Measurements from ENCODE around the gene FOXJ3. TPM values are rescaled to one million over a fixed set of nuclear protein-coding genes. Genes with fewer than 3 reads are reported as not detected.

The FOXJ3 gene
- total RNA-seq, 1 experiment from 2014 or later: 55.3 TPM

- DNase-seq (ENCODE audit: low read depth, low spot score) (no peak), ATAC-seq (no peak)
- intact Hi-C loops (cut with micrococcal nuclease; ENCODE audit: unreplicated experiment): no loop called here
- Histone ChIP-seq H3K9me3 (ENCODE audit: control insufficient read depth, insufficient read depth, low read depth, low read length) (no peaks in the 10 kb centered on the region; the same call in 1 of the 2 replicates), H3K4me1 (ENCODE audit: control insufficient read depth, insufficient read depth, low read length) (peaks cover 8% of the 10 kb centered on the region), H3K27ac (ENCODE audit: low read length) (0 out of 2 replicates have a peak overlapping the region, but pooled peaks have one; percentile 5), H3K4me3 (ENCODE audit: low read depth in 2 of 2, low read length in 2 of 2) (no peak overlapping the region), H3K36me3 (ENCODE audit: control insufficient read depth, insufficient read depth, low read length) (0 out of 2 replicates have a peak, but pooled peaks cover under 1% of the 10 kb centered on the region), H3K27me3 (ENCODE audit: control insufficient read depth, insufficient read depth, low read length) (no peaks in the 10 kb centered on the region)
- ChIA-PET CTCF (no interaction called here), POLR2A (interaction anchor here (1.2 kb wide), 1 partner anchor 203 kb away, joined by 4 read pairs; the partner anchor contains the start of gene CCDC30)
- BruUV-seq (replicated peaks): TSS peak; percentile 14
- in situ Hi-C loops (cut with HindIII; ENCODE audit: low pct_unique_long_range_greater_than_20kb, low sequenced_read_pairs): no loop called here
- TF ChIP-seq, protein P1, sequence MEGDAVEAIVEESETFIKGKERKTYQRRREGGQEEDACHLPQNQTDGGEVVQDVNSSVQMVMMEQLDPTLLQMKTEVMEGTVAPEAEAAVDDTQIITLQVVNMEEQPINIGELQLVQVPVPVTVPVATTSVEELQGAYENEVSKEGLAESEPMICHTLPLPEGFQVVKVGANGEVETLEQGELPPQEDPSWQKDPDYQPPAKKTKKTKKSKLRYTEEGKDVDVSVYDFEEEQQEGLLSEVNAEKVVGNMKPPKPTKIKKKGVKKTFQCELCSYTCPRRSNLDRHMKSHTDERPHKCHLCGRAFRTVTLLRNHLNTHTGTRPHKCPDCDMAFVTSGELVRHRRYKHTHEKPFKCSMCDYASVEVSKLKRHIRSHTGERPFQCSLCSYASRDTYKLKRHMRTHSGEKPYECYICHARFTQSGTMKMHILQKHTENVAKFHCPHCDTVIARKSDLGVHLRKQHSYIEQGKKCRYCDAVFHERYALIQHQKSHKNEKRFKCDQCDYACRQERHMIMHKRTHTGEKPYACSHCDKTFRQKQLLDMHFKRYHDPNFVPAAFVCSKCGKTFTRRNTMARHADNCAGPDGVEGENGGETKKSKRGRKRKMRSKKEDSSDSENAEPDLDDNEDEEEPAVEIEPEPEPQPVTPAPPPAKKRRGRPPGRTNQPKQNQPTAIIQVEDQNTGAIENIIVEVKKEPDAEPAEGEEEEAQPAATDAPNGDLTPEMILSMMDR (IDR thresholded peaks at IDR 0.05): no peak
- TF ChIP-seq TCF7L2 (IDR thresholded peaks at IDR 0.05; ENCODE audit: low read depth, low read length): no peak
- TF ChIP-seq SIN3A (IDR thresholded peaks at IDR 0.05; ENCODE audit: borderline replicate concordance, insufficient read depth, low read depth, low read length): no peak
- TF ChIP-seq POLR2AphosphoS5 (IDR thresholded peaks at IDR 0.05; ENCODE audit: low read depth, low read length): no peak
- TF ChIP-seq REST (IDR thresholded peaks at IDR 0.05; ENCODE audit: insufficient read depth in 1 of 2, low read depth in 2 of 2, low read length in 1 of 2): no peak
Measured at GRCh38 chr1:42259739-42260064, 75.3 kb downstream of the FOXJ3 start.

- no TSS peak for BruUV-seq (replicated peaks)
- Histone ChIP-seq H3K4me3 (ENCODE audit: low read depth in 2 of 2, low read length in 2 of 2) (no peak overlapping the region), H3K27ac (ENCODE audit: low read length) (0 out of 2 replicates have a peak overlapping the region, but pooled peaks have one; percentile 5), H3K9me3 (ENCODE audit: control insufficient read depth, insufficient read depth, low read depth, low read length) (no peaks in the 10 kb centered on the region; the same call in 1 of the 2 replicates), H3K36me3 (ENCODE audit: control insufficient read depth, insufficient read depth, low read length) (no peaks in the 10 kb centered on the region), H3K27me3 (ENCODE audit: control insufficient read depth, insufficient read depth, low read length) (no peaks in the 10 kb centered on the region), H3K4me1 (ENCODE audit: control insufficient read depth, insufficient read depth, low read length) (peaks cover 8% of the 10 kb centered on the region)
- no peak for DNase-seq (ENCODE audit: low read depth, low spot score)
- intact Hi-C loops (cut with micrococcal nuclease; ENCODE audit: unreplicated experiment) (no loop called here), in situ Hi-C loops (cut with HindIII; ENCODE audit: low pct_unique_long_range_greater_than_20kb, low sequenced_read_pairs) (no loop called here)
- ChIA-PET CTCF (no interaction called here), POLR2A (interaction anchor here (1.2 kb wide), 1 partner anchor 204 kb away, joined by 4 read pairs; the partner anchor contains the start of gene CCDC30)
- TF ChIP-seq SIN3A (IDR thresholded peaks at IDR 0.05; ENCODE audit: borderline replicate concordance, insufficient read depth, low read depth, low read length) (no peak), REST (IDR thresholded peaks at IDR 0.05; ENCODE audit: insufficient read depth in 1 of 2, low read depth in 2 of 2, low read length in 1 of 2) (no peak), TCF7L2 (IDR thresholded peaks at IDR 0.05; ENCODE audit: low read depth, low read length) (no peak), POLR2AphosphoS5 (IDR thresholded peaks at IDR 0.05; ENCODE audit: low read depth, low read length) (no peak)
- TF ChIP-seq, protein P1 (IDR thresholded peaks at IDR 0.05): no peak
- no peak for ATAC-seq
Measured at GRCh38 chr1:42259059-42259738, 75.8 kb downstream of the FOXJ3 start.
